Mammary epithelial cell (primary cell): ENCODE data around the gene CCN6.

ENCODE experiments used
- EZH2 ChIP-seq: IDR thresholded peaks from 2 replicates; pipeline ENCODE4 v1.6.1; 2012; ENCODE audit warnings: low read length, inconsistent platforms, borderline replicate concordance
- TF ChIP-seq, protein P1 (sequence below), 2 donors: IDR thresholded peaks in 1 of 2; conservative IDR thresholded peaks in 1 of 2; 2 replicates each; pipeline ENCODE4 v1.5.1; 2011 to 2012; ENCODE audit warnings: inconsistent platforms in 2 of 2, low read length in 2 of 2, mild to moderate bottlenecking in 2 of 2, control low read depth in 1 of 2, low read depth in 1 of 2; ENCODE audit not compliant: insufficient read depth in 1 of 2; ENCODE audit errors: extremely low read depth in 1 of 2

DNA sequence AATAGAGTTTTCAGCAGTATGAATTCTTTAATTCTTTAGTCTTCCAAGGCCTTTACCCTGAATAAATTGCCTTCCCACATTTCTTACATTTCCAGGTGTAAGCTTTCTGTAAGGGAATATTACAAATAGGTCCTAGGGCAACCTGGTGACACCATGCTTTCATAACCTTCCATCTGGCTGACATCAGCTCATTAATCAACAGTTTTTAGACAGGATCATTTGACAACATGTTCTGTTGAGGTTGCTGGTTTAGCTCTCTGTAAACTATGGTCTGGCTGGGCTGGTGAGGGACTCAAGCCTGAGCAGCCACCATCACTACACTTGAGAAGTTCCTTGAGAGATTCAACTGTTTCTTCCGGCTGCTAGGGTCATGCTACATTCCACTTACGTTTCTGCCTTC is 52.7 kb downstream of the CCN6 start:
- TF ChIP-seq, protein P1, sequence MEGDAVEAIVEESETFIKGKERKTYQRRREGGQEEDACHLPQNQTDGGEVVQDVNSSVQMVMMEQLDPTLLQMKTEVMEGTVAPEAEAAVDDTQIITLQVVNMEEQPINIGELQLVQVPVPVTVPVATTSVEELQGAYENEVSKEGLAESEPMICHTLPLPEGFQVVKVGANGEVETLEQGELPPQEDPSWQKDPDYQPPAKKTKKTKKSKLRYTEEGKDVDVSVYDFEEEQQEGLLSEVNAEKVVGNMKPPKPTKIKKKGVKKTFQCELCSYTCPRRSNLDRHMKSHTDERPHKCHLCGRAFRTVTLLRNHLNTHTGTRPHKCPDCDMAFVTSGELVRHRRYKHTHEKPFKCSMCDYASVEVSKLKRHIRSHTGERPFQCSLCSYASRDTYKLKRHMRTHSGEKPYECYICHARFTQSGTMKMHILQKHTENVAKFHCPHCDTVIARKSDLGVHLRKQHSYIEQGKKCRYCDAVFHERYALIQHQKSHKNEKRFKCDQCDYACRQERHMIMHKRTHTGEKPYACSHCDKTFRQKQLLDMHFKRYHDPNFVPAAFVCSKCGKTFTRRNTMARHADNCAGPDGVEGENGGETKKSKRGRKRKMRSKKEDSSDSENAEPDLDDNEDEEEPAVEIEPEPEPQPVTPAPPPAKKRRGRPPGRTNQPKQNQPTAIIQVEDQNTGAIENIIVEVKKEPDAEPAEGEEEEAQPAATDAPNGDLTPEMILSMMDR (conservative IDR thresholded peaks at IDR 0.05 in 1 of 2, IDR thresholded peaks at IDR 0.05 in 1 of 2; ENCODE audit: extremely low read depth in 1 of 2, insufficient read depth in 1 of 2, low read depth in 1 of 2, low read length in 2 of 2): no peak
- TF ChIP-seq EZH2: no peak
